ENCODE measurements around the gene MID1.

The MID1 gene

DNA sequence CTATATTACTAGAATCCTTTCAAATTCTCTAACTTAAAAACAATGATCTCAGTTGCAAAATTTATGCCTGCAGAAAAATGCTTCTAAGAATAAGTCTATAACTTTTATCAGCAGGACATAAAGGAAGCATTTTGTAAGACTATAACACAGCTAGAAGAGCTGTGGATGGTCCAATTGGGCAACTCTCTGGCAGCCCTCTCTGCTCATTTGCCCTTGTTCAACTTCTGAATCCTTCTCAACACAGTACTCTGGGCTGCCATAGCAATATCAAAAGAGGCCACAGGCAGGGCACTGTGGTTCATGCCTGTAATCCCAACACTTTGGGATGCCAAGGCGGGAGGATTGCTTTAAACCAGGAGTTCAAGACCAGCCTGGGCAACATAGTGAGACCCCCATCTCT lies 88.5 kb downstream of the MID1 start:
- DNase-seq (ENCODE audit: low read depth in 2 of 2) = no peak

DNA sequence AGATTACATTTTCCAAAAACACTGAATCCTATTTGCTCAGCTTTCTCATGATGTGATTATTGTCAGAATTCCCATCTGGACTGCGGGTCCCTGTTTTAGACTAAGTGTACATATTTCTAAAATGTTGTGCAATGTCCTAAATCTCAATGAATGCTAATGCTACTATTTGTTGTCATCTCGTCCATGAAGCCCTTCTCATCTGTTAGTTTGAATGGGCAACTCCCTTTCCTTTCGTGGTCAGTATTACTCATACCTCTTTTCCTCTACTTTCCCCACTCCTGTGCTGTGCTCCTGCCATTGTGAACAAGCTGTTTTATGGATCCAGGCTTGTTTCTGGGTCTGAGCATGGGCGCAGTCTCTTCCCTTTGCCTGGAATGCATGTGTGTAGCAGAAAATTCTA lies 91.0 kb downstream of the MID1 start:
- no peak for DNase-seq (ENCODE audit: low read depth in 2 of 2)

DNA sequence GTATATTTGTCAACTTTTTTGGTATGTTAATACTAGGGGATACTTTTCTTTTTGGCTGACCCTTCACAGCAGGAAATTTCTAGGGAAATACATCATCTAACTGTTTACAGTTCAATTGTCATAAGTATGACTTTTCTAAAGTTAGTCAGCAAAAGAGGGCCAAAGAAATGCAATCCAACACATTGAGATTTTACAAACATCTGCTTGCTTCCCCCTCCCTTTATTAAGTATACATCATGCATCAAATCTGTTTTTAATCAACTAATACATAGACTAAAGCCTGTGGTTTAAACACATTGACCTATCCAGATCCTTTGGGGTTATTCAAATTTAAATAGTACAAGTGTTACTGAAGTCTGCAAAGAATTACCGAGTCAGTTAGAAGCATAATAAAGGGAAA lies 93.9 kb downstream of the MID1 start:
- DNase-seq (ENCODE audit: low read depth in 2 of 2) = no peak

DNA sequence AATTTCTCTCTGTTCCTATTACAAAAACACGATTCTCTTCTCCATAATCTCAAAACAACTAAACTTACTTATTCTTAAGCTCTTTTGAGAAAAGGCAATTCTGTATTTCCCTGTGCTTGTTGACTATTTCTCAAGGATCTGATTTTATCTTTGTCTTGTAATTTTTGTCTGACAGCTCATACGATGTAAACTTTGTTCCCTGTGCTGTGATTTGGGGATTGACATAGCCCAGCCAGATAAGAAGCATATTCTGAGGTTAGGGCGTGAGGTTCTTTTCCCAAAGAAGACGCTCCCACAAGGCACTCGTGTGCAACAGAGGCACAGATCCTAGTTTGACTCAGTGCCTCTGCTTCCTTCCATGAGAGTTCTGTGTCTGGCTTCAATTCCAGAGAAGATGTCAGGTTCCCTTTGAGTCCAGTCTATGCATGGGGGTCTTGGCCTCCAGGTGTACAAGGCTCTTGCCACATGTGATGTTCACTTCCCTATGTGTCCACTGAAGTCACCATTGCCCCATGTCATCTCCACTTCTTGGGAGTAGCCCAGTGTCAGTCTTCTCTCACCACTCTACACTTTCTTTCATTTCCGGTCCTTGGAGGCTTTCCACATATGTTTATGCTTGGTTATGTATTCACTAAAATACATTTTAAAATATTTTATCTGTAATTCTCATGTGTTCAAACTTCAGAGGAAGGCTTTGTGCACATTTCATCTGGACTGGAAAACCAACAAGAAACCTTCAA lies 94.8 kb downstream of the MID1 start:
- DNase-seq (ENCODE audit: low read depth in 2 of 2) = no peak

DNA sequence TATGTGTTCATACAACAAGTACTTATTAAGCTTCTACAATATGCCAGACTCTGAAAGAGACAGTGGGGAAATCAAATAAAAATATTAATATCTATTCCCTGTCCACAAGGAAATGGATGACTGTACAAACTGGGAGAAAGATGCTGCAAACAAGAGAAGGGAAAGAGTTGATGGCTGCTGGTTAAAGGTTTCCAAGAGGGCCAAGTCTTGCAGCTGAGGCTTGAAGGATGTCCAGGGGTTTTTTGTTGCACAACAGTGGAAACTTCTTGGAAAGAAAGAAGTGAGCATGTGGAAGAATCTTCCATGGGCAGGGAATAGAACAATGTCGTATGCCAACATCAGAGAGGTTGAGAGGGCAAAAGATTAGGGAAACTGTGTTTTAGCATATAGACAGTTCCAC lies 95.8 kb downstream of the MID1 start:
- no peak for DNase-seq (ENCODE audit: low read depth in 2 of 2)

DNA sequence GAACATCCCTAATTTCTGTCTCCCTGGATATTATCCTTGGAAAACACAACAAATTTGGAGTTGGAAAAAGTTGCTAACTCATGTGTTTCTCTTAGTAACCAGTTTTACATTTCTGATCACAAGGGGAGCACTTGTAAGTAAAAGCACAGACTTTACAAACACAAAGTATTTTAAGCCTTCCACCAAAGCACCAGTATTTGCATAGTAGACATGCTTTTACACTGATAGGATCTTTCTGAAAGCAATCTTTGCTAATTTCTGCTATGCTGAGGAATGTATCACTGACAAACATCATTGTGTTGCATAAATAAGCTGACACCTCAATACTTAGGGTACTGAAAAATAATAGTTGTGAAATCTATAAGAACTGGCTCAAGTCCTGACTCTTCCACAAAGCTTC lies 100.6 kb downstream of the MID1 start:
- no peak for DNase-seq (ENCODE audit: low read depth in 2 of 2)

DNA sequence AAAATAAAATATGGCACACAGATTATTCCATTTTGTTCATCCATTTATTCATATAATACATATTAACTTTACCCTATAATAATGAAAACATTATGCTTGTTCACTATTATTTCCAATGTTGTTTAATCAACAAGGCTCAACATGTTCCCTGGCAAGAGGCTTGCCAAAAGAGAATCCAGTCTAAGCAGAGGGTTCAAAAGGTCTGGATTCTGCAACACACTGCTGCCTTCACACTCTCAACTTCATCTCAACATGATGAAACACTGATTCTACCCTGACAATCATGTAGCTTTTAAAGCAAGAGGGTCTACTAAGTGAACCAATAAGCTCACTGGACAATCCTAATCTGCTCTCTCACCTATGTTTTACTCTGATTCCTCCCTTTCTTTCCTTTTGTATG lies 101.1 kb downstream of the MID1 start:
- DNase-seq (ENCODE audit: low read depth in 2 of 2) = no peak

DNA sequence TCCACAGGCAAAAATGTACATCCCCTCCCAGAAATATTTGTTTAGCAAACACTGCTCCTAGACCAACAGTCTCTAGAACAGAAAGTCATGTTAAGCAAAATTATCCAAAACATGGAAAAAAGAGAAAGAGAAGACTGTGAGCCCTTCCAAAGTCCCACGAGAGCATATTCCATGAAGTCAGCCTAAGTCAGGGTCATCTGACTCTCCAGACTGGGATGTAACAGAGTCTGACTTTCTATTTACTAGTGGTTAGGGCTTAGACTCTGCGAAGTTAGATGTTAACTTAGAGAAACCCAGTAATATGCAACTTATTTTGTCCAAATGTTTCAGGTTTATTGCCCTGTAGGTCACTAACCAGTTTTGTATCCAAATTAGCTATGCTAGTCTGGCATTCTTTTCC lies 102.3 kb downstream of the MID1 start:
- no peak for DNase-seq (ENCODE audit: low read depth in 2 of 2)

DNA sequence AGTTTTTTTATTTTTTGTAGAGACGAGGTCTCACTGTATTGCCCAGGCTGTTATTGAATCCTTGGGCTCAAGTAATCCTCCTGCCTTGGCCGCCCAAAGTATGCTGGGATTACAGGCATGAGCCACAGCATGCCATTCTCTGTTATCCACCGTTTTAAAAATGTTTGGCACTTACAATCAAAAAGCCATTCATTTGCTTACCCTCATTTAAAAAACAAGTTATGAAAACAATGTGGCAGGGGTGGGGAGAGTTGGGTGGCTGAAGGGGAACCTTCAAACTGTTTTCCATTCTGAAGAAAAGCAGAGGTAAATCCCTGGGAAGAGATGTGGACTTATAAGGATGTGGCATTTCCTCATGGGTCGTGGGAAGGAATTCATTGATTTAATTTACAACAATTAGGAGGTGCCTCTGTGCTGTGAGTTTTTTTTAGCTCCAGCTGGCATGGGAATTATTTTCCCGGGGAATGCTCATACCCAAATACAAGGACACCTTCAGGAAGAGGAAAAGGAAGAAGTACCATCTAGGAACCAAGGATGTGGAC lies 103.5 kb downstream of the MID1 start:
- DNase-seq (ENCODE audit: low read depth in 2 of 2) = no peak

DNA sequence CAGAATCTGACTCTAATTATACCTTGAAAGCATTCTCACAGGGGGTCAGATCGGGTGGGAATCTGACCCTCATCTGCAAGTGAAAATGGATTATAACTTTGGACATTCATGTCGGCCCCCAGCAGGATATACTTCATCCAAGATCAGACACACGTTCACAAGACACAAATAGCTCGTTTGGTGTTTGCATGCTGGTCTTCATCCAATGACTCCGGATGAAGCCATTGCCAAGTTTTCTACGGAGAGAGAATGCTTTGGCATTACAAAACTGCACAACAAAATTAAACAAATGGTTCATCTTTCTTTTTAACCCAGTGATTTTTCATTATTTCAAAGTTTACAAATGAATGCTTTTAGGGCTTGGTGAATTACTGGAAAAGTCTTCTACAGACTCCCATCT lies 105.5 kb downstream of the MID1 start:
- DNase-seq (ENCODE audit: low read depth in 2 of 2) = no peak

DNA sequence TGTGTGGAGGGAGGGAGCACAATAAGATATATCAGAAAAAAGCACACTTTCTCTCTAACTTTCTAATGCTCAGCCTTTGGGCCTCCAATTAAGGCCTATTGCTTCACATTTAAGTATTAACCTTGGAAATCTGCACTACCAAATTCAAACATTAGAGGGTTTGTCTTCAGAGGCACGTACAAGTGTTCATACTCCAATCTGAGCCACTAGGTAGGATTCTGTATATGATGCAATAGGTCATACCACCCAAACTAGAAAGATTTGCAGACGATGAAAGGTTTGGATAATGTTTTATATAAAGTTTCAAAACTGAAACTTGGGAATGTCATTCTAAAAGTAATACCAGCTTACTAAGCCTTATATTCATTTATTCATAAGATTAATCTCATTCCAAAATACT lies 106.4 kb downstream of the MID1 start:
- no peak for DNase-seq (ENCODE audit: low read depth in 2 of 2)

DNA sequence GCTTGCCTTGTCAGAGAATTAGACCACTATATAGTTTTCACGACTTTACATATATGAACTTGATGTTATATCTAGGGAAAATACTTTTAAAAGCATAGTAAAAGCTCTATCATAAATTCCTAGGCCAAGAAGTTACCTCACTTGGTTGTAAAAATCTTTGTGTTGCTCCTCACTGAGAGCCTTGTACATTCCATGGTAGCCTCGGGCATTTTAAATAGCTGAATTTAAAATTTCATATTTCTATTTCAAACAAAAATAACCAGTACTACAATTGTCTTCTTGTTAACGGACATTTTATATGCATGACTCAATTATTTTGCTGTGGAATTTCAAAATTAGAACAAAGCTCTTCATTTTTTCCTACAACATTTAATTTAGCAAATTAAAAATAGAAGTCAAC lies 107.6 kb downstream of the MID1 start:
- no peak for DNase-seq (ENCODE audit: low read depth in 2 of 2)

DNA sequence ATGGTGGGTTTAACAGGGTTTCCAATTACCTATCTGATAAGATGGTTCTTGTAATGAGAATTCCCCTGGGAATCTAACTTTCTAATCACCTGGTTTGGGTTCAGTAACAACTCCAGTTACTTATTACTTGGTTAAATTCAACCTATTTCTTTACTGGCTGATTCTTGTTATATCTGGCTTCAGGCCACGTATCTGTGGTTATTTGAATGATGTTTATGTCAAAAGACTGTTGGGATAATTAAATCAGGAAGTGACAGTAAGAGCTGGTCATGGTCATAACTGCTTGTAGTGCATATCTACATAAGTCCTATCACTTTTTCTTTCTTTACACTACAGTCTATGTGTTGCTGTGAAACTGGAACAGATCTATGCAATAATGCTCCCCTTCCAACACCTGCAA lies 108.1 kb downstream of the MID1 start:
- DNase-seq (ENCODE audit: low read depth in 2 of 2) = no peak

DNA sequence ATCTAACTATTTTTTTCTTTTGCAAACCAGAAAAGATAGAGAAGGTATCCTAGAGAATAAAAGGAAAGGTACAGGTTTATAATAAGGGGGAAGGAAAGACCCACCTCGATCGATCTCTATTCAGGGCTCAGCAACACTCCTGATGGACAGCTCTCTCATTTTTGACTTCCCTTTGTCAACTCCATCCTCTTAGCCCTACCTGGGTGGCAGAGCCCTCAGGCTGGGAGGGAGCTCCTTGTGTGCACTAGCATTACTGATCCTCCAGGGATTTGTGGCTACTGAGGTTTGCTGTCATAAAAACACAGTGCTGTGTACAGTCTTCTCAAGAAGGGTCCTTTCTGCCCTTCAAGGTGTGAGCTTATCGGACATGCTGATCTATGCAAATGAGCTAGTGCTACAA lies 111.0 kb downstream of the MID1 start:
- DNase-seq (ENCODE audit: low read depth in 2 of 2) = no peak

DNA sequence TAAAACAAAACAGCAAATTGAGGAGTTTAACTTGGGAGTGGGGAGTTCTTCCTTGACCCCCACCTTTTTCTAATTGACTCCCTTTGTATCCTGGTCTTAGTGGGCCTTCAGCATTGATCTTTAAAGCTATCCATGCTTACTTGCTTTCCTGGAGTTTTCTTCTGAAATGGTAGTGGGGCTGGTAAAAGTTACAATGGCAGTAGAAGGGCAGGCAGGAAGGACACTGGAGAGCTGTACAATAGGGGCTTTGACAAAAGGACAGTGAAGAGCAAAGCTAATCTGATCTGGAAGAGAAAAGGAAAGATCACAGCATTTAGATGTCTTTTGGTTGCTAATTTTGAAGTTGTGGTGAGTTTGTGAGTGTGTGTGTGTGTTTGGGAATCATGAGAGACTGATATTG lies 111.5 kb downstream of the MID1 start:
- no peak for DNase-seq (ENCODE audit: low read depth in 2 of 2)

DNA sequence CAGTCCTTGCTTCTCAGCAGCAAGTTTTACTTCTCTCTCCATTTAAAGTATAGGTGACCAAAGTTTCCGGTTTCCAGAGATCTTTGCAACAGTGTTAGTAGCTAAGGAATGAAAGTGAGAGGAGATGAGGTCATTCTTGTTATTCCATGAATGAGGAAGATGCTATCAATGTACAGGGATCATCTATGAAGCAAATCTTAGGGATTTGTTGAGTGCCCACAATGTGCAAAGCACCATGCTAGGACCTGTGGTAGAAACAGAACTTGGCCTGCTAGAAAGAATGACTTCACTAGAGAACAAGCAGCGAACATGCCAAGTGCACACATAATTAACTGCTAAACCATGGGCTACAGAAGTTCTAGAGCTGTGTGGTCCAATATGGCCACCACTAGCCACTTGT lies 112.5 kb downstream of the MID1 start:
- no peak for DNase-seq (ENCODE audit: low read depth in 2 of 2)

DNA sequence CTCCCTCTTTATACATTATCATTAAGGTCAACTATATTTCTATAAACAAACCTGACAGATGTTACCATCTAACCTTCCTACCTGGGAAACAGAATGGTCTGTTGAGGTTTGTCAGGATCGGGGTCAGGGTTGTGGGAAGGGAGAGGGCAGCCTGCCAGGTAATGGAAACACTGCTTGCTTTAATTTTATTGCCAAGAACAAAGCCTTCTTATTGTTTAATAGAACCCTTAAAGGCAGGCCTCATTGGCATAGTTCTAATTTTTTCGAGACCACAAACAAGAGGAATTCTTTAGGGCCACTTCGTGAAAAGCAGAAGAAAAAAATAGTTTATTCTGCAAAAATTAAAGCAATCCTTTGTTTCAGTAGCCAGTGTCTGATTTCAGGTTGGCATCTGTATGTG lies 113.2 kb downstream of the MID1 start:
- DNase-seq (ENCODE audit: low read depth in 2 of 2) = no peak

DNA sequence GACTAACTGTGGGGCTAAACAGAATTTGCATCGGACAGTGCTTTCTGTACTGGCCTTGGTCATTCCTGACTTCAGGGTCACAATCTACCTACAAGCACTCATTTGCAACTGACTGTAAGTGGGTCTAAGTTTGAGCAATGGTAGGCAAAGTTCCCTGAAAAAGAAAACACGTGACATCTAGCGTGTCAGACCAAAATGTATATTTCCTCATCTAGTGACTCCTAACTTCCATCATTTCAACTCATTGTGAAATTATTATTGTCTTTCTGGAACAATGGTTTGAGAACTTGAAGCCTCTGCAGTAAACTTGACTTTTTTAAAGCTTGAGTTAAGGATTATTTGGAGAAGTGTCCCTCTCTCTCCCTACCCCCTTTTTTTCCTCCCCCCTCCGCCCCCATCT lies 113.6 kb downstream of the MID1 start:
- DNase-seq (ENCODE audit: low read depth in 2 of 2) = no peak

DNA sequence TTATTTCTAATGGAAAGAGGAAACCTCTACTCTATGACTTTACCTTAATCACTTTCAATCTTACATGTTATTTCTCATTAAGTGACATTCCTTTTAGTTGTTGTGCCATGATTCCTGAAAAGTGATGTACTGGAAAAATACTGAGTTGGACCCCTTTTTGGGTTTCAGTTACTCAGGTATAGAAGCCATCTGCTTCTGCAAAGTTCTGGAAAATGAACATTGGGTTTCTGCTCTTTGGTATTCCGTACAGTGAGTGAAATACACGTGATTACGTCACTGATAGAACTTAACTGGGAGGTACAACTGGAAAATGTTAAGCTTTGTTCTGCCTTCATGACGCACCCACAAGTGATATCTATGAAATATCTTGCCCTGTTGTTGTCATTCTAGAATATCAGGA lies 114.7 kb downstream of the MID1 start:
- DNase-seq (ENCODE audit: low read depth in 2 of 2) = no peak

DNA sequence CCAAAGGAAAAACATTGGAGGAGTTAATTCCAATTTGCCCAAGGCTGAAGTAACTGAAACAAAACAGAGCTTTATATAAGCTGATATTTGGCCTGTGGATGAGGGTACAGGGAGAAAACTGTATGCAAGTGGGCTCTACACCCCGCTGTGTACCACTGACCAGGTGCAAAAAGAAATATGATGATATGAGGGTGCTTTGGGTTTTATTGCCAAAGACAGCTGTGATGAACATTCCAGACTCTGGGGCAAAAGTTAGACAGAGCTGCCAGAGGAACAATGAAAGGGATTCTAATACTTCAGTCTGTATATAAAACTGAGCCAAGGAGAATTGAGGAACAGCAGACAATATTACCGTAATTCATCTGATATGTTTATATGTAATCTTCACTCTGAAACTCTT lies 117.4 kb downstream of the MID1 start:
- DNase-seq (ENCODE audit: low read depth in 2 of 2) = no peak

DNA sequence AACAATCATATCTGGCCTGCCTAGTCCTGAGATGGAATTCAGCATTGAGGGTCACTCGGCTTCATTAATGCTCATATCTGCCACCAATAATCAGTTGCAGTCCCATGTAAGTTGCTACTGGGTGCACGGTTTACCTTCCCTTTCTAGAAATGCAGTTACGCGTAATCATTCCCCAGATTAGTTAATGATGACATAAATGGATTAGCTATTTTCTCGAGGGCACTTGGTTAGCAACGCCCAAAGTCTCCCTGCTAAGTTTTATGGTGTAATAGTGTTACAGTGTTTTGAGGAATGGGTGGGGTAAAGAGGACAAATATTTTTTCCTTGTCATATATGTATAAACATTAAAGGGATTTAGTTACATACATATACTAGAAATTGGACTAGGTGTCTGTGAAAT lies 118.8 kb downstream of the MID1 start:
- DNase-seq (ENCODE audit: low read depth in 2 of 2) = no peak

DNA sequence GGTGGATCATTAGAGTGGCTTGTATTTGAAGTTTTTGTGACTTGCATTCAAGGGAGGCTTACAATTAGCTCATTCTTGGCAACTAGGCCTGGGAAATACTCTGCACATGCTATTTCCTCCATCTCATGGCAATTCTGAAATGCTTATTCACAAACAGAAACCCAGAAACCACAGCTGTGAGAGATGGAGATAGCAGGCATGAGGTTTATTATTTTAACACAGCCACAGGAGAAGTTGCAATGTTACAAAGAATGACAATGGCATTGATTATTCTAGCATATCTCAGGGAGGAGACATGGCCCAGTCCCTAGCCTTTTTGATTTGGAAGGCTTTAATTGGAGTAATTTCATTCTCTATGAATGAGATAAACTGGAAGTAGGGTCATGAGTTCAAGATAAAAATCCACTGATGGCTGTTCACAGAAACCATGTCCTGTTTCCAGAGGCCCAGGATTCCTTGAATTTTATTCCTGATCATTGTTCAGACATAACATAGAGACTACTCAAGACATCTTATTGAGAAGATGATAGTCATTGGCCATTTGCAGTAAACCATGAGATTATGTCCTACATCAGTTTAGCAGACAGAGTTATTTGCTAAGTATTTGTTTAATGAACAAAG lies 123.9 kb downstream of the MID1 start:
- DNase-seq (ENCODE audit: low read depth in 2 of 2) = no peak

DNA sequence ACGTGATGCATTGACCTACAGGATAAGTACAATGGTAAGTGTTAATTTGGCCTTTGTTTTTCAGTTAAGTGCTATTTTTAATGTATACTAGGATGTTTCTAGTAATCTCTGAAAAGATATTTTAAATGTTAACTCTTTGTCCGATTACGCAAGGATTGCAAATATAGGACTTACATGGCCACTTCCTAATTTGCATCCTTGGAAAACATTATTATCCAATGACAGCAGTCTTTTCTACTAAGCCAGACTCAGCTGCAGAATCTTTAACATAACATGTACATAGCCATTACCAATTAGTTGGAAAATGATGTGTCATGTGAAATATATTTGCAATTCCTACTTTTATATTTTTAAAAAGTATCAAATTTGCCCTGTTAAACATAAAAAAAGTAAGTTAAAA lies 124.7 kb downstream of the MID1 start:
- DNase-seq (ENCODE audit: low read depth in 2 of 2) = no peak

DNA sequence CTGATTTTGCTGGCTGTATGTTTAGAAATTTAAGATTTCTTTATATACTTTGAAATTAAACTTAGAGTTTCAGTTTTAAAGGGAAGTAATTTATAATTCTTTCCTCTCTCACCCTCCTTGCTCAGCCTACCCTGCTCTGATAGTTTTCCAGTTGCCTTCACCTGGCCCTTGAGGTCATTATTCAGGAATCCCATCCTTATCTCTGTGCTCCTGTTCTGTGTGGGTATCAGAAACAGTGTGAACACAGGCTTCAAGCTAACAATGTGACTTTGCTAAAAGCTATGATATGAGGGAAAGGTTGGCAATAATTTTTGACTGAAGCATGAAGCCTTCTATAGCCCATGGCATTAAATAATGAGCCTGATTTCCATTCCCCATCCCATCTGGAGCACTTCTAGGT lies 128.1 kb downstream of the MID1 start:
- DNase-seq (ENCODE audit: low read depth in 2 of 2) = no peak

Measured in stimulated activated CD4-positive, alpha-beta T cell treated with anti-CD3 and anti-CD28 coated beads, Interleukin-1b, Interleukin-23, amount 100 ng/mL, for 4 hours (primary cell).